ENCODE measurements around the gene SMIM5.

DNA sequence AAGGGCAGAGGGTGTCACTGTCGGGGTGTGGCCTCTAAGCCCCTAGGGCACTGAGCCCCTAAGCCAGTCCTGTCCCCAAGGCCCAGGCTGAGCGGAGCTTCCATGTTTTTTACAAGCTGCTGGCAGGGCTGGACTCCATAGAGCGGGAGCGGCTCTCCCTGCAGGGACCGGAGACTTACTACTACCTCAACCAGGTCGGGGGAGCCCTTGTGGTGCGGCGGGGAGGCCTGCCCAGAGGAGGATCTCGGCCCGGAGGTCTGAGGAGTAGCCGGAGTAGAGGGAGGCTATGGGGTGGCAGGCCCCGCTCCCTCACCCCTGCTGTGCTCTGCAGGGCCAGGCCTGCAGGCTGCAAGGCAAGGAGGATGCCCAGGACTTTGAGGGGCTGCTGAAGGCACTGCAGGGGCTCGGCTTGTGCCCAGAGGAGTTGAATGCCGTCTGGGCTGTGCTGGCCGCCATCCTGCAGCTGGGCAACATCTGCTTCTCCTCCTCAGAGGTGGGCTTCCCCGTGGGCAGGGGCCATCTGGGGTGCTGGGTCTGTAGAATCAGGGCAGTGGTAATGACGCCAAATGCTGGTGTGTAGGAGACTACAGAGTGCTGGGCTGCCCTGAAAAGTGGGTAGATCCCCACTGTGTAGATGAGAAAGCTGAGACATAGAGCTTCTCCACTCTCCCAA lies 40.8 kb upstream of the SMIM5 start:
- TF ChIP-seq, protein P1, sequence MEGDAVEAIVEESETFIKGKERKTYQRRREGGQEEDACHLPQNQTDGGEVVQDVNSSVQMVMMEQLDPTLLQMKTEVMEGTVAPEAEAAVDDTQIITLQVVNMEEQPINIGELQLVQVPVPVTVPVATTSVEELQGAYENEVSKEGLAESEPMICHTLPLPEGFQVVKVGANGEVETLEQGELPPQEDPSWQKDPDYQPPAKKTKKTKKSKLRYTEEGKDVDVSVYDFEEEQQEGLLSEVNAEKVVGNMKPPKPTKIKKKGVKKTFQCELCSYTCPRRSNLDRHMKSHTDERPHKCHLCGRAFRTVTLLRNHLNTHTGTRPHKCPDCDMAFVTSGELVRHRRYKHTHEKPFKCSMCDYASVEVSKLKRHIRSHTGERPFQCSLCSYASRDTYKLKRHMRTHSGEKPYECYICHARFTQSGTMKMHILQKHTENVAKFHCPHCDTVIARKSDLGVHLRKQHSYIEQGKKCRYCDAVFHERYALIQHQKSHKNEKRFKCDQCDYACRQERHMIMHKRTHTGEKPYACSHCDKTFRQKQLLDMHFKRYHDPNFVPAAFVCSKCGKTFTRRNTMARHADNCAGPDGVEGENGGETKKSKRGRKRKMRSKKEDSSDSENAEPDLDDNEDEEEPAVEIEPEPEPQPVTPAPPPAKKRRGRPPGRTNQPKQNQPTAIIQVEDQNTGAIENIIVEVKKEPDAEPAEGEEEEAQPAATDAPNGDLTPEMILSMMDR (IDR thresholded peaks at IDR 0.05; ENCODE audit: low read depth, low read length): no peak
- TF ChIP-seq EZH2phosphoT487 (IDR thresholded peaks at IDR 0.05; ENCODE audit: low read depth): no peak
